HuH-7.5 (cell line): Measurements from ENCODE around the gene CSF2.

Experiments used
- DNase-seq: peaks from one replicate; pipeline ENCODE4 v3.0.0; 2011; ENCODE audit warnings: low spot score

CSF2 gene

DNA sequence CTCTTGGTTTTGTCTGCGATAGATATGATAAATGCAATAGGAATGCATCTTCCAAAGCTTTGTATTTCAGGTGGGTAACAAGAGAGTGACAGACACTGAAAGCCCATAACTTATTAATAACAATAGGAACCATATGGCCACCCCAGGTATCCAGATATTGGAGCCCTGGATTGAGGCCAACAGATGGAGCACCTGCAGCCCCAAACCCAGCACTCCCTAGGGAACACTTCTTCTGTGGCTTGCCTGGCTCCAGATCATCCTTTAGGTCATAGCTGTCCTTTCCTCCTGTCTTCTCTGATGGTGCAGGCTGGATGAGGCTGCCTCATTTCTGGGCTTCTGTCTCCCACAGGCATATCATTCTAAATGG is 18.2 kb upstream of the CSF2 start:
- no peak for DNase-seq

DNA sequence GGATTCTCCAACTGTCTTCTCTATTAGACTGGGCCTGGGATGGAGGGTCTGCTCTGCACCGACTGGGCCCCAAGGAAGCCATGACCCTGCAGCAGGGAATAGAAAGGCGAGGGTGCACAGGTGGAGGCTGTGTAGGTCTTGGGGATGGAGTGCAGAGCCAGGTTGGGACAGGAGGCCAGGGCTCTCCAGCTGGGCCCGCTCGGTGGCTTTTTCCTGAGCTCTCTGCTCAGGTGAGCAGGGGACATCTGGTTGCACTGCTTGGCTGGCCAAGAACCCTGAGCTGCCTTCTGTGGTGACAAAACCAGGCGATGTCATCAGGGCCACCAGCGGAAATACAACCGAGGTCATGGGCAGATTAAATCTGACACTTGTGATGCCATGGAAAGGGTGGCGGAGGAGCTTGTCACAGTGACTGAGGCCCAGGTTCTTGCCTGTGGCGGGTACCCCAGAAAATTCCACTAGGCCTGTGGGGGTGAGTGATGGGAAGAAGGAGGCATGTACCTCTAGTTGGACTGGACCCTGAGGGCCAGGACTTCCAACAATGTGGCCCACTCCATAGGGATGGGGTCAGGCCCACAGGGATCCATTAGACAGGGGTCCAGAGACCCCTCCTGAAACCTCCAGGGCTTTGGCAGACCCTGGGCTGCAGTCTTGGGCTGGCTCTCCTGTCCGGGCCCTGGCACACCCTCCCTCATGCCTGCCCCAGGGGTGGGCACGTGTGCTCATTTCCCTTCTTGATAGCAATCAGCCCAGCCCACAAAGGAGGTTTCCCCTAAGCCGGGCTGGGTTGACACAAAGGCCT is 17.6 kb upstream of the CSF2 start:
- no peak for DNase-seq

GRCh38 chr5:132056610-132057497 is 16.7 kb upstream of the CSF2 start:
- no peak for DNase-seq

DNA sequence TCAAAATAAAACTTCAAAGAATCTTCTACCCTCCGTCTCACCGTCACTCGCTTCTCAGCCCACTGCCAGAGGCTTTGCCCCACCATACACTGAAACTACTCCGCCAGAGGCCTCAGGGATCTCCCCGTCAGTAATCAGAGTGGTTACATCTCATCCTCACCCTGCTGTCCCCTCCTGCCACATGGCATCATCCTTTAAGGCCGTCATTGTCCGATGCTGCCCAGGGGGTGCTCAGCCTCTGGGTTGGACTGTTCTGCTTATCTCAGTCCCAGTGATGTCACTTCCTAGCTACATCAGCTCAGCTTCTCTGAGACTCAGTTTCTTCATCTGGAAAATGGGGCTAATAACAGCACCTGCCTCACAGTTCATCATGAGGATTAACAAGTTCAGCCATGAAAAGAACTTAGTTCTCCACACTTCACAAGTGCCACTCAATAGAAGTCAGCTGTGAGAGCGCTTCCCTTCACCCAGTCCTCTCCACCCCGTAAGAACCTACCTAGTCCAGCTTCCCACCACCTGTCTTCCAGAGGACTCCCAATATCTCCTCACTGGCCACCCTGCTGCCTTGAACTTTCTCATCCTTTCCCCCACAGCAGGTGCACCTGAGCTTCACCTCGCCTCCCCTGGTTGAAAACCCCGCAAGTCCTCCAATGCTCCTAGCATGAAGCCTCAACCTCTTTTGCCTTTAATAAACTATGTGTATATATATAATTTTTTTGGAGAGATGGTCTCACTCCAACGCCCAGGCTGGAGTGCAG is 15.9 kb upstream of the CSF2 start:
- no peak for DNase-seq

DNA sequence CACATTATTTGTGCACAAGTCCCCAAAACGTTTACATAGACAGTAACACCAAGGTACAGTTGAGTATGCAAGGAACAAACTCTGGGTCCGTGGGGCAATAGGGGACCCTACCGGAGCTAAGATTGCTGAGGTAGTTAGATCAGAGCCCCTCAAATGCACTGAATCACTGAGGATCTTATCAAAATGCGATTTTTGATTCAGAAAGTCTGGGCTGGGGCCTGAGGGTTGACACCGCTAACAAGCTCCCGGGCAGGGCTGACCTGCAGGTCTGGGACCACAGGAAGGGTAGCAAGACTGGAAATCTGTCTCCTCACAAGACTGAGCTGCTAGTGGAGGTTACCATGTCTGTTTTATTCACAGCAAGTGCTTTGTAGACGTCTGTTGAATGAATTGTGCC is 14.9 kb upstream of the CSF2 start:
- DNase-seq = no peak

DNA sequence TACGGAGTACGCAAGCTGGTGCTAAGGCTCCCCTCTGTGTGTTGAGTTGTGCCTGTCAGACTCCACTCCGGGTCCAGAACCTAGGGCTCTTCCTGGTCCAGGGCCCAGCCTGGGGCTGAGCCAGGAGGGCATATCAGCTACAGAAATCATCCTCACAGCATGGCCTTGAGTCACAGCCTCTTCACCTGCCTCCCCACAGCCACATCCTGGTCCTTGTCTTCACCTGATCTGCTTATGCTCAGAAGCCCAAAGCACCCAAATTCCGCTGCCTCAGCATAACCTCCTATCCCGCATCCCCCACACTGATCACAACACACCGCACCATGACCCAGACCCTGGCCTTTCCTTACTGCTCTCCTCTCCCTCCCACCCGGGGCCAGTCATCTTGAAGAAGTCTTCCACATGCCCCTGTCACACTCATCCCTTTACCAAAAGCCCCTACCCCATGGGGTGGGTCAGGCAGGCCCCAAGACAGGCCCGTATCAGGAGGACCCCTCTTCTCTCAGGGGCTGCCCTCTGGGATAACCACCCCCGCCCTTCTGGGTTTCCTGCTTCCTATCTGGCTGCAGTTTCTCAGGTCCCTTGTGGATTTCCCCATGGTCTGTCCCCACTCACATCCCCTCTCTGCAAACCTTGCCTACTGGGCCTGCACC is 14.4 kb upstream of the CSF2 start:
- DNase-seq = no peak

DNA sequence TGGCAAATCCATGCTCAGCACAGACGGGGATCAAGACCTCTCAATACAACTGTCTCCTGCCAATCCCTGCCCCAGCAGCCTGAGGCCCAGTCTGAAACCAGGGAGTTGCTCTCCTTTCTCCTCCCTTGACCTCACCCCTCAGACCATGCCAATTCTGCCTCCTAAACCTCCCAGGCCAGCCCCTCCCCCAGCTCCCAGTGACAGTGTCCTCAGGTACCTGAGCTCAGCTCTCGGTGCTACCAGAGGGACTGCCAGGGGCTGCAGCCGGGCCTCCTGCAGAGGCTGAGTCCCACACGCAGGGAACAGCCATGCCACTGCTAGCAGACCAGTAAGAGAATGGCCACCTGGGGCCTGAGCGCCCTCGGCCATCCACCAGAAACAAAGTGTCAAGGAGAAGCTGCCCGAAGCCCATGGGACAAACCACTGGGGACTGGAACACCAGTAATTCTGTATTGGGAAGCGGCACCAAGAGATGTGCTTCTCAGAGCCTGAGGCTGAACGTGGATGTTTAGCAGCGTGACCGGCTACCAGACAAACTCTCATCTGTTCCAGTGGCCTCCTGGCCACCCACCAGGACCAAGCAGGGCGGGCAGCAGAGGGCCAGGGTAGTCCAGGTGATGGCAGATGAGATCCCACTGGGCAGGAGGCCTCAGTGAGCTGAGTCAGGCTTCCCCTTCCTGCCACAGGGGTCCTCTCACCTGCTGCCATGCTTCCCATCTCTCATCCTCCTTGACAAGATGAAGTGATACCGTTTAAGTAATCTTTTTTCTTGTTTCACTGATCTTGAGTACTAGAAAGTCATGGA is 13.7 kb upstream of the CSF2 start:
- DNase-seq = no peak

DNA sequence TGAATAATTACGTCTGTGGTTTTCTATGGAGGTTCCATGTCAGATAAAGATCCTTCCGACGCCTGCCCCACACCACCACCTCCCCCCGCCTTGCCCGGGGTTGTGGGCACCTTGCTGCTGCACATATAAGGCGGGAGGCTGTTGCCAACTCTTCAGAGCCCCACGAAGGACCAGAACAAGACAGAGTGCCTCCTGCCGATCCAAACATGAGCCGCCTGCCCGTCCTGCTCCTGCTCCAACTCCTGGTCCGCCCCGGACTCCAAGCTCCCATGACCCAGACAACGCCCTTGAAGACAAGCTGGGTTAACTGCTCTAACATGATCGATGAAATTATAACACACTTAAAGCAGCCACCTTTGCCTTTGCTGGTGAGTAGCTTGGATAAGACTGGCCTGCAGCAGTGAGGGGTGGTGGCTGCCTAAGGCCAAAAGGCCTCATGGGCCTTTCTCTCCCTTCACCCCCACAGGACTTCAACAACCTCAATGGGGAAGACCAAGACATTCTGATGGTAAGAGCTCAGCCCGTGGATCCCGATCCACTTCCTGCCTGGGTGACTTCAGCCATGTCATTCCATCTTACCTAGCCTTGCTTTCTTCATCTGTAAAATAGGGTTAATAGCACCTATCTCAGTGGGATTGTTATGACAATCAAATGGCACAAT is 13.0 kb upstream of the CSF2 start, which contains the start of gene IL3:
IL3 (plus strand) TSS at position 155 of the 661 bp plus-strand sequence; CDS start at position 207, 52 bp downstream.
- no peak for DNase-seq

DNA sequence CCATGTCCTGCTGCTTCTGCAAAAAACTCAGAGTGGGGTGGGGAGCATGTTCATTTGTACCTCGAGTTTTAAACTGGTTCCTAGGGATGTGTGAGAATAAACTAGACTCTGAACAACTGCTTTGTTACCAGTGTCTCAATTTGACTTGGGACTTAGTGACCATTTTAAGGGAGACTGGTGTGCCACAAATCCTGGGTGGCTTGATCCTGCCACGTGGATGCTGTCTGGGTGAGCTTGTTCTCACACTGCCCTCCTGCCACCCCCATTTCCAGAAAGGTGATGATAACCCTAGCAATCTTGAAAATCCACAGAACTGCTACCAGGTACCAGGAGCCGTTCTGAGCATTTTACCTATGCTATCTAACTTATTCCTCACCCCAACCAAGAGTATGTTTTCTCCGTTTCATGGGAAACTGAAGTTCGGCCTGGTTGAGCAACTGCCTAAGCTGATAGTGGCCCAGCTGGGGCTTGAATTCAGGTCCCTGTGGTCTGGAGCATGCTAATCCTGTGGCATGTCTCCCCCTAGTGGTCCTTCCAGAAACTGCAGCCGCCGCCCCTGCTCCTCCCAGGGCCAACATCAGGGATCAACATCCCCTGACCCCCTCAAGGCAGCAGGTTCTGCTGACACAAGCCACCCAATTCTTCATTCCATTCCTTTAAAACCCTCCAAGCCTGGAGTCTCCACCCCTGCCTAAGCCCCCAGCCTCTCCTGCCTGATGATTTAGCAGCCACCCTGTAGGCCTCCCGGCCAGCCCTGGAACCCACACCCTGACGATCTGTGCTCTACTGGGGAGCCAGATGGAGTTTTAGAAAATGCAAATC is 10.3 kb upstream of the CSF2 start:
- DNase-seq = peak; percentile 85

GRCh38 chr5:132064140-132064539 is 9.4 kb upstream of the CSF2 start:
- DNase-seq = no peak

DNA sequence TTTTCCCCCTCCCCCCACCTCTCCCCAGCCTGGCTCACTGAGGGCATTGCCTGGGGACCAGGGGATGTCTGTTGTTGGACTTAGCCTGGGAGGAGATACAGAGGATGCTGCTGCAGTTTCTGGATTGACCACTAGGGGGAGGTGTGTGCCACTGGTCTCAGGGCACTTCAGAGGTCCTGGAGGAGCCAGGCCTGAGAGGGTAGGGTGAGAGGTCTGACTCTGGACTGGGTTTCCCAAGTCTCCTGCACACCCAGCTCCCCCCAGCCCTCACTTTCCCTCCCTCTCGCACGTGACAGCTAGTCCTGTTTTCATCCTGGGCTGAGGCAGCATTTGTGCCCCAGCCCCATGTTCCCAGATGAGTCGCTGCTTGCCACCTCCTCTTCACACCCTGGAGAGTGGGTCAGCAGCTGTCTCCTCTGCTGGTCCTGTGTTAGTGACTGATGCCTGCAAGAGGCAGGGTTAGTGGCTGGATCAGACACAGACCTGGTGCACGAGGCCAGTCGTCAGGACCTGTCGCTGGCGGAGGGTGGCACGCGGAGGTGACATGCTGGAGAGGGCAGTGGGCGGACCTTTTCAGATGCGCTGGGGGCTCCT is 8.8 kb upstream of the CSF2 start:
- DNase-seq = peak; percentile 80

DNA sequence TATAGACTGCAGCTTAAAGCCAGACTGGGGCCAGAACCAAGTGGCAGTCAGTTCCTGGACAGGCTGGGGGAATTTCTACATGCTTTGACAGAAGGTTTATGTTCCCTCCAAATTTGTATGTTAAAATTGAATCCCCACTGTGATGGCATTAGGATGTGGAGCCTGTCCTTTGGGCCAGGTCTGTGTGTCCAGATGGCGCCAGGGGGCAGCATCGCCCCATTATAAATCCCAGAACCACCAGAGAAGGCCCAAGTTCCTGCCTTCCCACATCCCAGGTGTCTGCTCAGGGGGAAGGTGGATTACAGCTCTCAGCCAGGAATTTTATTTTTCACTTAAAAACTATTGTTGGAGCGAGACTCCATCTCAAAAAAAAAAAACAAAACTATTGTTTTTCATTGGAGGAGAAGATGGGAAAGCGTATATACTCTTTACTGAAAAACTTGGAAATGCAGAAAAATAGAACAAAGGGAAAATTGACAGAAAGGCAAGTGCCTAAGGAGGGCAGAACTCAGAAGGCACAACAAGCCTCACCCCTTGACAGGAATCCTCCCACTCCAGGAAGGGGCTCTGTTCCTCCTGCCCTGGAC is 8.1 kb upstream of the CSF2 start:
- DNase-seq = peak; percentile 64

- no peak for DNase-seq
Measured at GRCh38 chr5:132065951-132066701, 7.5 kb upstream of the CSF2 start.

DNA sequence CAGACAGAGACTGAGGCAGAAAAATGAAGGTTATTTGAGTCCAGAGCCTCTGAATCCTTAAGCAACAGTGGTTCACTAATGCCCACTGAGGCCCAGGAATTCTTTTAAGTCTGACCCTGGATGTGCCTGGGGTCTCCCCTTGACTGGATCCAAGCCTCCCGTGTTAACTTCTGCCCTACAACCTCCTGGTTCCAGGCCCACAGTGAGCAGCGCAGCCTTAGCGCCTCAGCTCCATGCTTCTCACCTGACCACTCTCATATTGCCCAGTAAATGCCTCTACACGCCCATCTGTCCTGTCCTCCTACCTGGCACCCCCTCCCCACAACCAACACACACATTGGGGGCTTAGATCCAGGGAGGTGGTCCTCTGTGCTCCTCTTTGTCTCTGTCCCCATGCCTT is 6.7 kb upstream of the CSF2 start:
- DNase-seq = no peak

- no peak for DNase-seq
Measured at GRCh38 chr5:132067451-132067850, 6.1 kb upstream of the CSF2 start.

DNA sequence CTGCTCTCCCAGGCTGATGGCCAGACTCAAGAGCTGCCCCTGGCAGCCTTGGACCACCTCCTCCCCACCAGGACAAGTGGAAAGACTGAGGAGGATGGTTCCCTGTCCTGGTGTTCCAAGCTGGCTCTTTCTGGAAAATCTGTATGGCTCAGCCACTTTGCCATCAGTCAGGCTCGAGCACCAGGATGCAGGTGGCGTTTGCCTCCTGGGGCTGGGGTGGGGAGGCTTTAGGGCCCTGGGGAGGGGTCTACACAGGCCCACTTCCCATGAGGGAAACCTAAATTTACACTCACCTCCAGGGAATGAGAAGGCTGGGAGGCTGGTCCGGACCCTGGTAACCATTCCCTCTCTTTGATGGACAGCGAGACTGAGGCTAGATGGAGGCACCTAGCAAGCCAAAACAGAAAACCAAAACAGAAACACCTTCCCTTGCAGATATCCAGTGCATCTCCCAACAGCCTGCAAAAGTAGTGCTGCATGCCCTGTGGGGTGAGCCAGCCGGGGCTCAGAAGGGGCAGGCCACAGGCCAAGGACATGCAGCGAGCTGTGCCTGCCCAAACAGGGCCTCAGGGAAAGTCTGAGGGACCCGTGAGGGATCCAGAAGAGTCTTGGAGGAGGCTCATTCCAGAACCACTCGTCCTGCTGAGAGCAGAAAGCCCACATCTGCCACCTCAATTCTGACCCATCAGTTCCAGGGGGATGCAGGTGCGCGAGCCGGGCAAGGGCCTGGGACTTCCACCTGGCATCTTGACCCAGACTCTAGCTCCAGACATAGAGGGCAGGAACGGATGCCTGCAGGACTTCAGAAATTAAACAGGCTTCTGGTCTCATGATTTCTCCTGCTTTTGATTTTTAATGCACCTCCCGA is 5.4 kb upstream of the CSF2 start:
- DNase-seq = no peak

DNA sequence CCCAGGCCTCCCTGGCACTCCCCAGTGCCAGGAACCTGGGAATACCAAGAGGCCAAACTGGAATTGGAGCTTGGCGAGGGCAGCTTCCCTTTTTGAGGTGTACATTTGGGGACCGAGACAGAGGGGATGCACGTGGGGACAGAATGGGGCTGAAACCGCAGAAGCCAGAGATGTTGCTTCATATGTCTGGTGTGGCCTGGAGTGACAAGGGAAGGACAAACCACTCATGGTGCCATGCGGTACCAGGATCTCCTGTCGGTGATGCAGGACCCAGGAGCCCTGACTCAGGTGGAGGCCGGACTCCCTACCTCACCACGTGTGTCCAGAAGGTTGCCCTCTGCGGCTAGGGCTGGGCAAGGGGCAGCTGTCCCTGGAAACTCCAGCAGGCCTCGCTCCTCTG is 4.0 kb upstream of the CSF2 start:
- DNase-seq = no peak
